Ishikawa (cell line): ENCODE results near the gene TMEM131.

ENCODE experiments used
- CEBPB ChIP-seq: IDR thresholded peaks from 2 replicates; pipeline ENCODE4 v1.6.1; 2012
- CREB1 ChIP-seq: IDR thresholded peaks from 2 replicates; pipeline ENCODE4 v1.6.1; 2012; ENCODE audit warnings: low read depth
- EGR1 ChIP-seq: IDR thresholded peaks from 2 replicates; pipeline ENCODE4 v1.6.1; 2012
- EP300 ChIP-seq: IDR thresholded peaks from 2 replicates; pipeline ENCODE4 v1.6.1; 2012; ENCODE audit warnings: borderline replicate concordance
- FOXM1 ChIP-seq: IDR thresholded peaks from 2 replicates; pipeline ENCODE4 v1.6.1; 2012; ENCODE audit warnings: low read depth, borderline replicate concordance
- MAX ChIP-seq: IDR thresholded peaks from 2 replicates; pipeline ENCODE4 v1.6.1; 2012
- NFIC ChIP-seq: IDR thresholded peaks from 2 replicates; pipeline ENCODE4 v1.6.1; 2012
- RAD21 ChIP-seq: IDR thresholded peaks from 2 replicates; pipeline ENCODE4 v1.6.1; 2012; ENCODE audit warnings: low read depth
- REST ChIP-seq: IDR thresholded peaks from 2 replicates; pipeline ENCODE4 v1.6.1; 2012; ENCODE audit warnings: low read depth, mild to moderate bottlenecking
- TAF1 ChIP-seq: IDR thresholded peaks from 2 replicates; pipeline ENCODE4 v1.6.1; 2012; ENCODE audit warnings: low read depth, mild to moderate bottlenecking
- TCF12 ChIP-seq: IDR thresholded peaks from 2 replicates; pipeline ENCODE4 v1.6.1; 2012; ENCODE audit warnings: low read depth
- TEAD4 ChIP-seq: IDR thresholded peaks from 2 replicates; pipeline ENCODE4 v1.6.1; 2012
- USF1 ChIP-seq: IDR thresholded peaks from 2 replicates; pipeline ENCODE4 v1.6.1; 2012
- YY1 ChIP-seq: IDR thresholded peaks from 2 replicates; pipeline ENCODE4 v1.6.1; 2012; ENCODE audit warnings: low read depth
- ZBTB7A ChIP-seq: IDR thresholded peaks from 2 replicates; pipeline ENCODE4 v1.6.1; 2012; ENCODE audit warnings: low read depth

Gene TMEM131

GRCh38 chr2:97724073-97724410 is 271.7 kb downstream of the TMEM131 start:
- TF ChIP-seq CREB1 (no peak), ZBTB7A (no peak), TEAD4 (no peak), CEBPB (no peak), TAF1 (no peak)

GRCh38 chr2:97723156-97724072 is 272.3 kb downstream of the TMEM131 start:
- no peak for TF ChIP-seq CEBPB
- TF ChIP-seq MAX = no peak
- TF ChIP-seq USF1 = no peak
- no peak for TF ChIP-seq RAD21
- no peak for TF ChIP-seq EGR1
- no peak for TF ChIP-seq TEAD4
- TF ChIP-seq FOXM1 = no peak
- TF ChIP-seq ZBTB7A = no peak
- TF ChIP-seq NFIC = no peak
- TF ChIP-seq CREB1 = no peak

GRCh38 chr2:97722227-97722626 is 273.5 kb downstream of the TMEM131 start:
- TF ChIP-seq EGR1 (no peak), YY1 (no peak), TAF1 (no peak), RAD21 (no peak), FOXM1 (no peak), CREB1 (no peak), CEBPB (no peak), MAX (no peak), NFIC (no peak), ZBTB7A (no peak), TCF12 (no peak), USF1 (no peak), EP300 (no peak), TEAD4 (no peak), REST (no peak)

- TF ChIP-seq REST (no peak), EP300 (no peak), CEBPB (no peak), YY1 (no peak), EGR1 (no peak), RAD21 (no peak), NFIC (no peak), TEAD4 (no peak), USF1 (no peak), FOXM1 (no peak), TAF1 (no peak), ZBTB7A (no peak), TCF12 (no peak), MAX (no peak)
Observed at GRCh38 chr2:97720746-97721145, 275.0 kb downstream of the TMEM131 start.
